Measurements from ENCODE around the gene SERPINA1.
"Not testable (repeated sequence)": the region's sequence is repeated elsewhere in the genome, so short reads cannot be mapped to it uniquely, and the experiment has no call there.

The SERPINA1 gene

GRCh38 chr14:94388384-94389103, at the start of gene SERPINA1:
Gene SERPINA1 (minus strand): TSS chr14:94388602. CDS start chr14:94383237, 5,365 bp downstream.
- no peak for DNase-seq (ENCODE audit: low spot score)

GRCh38 chr14:94428610-94429009, 40.2 kb upstream of the SERPINA1 start:
- DNase-seq (ENCODE audit: low spot score), result no peak

DNA sequence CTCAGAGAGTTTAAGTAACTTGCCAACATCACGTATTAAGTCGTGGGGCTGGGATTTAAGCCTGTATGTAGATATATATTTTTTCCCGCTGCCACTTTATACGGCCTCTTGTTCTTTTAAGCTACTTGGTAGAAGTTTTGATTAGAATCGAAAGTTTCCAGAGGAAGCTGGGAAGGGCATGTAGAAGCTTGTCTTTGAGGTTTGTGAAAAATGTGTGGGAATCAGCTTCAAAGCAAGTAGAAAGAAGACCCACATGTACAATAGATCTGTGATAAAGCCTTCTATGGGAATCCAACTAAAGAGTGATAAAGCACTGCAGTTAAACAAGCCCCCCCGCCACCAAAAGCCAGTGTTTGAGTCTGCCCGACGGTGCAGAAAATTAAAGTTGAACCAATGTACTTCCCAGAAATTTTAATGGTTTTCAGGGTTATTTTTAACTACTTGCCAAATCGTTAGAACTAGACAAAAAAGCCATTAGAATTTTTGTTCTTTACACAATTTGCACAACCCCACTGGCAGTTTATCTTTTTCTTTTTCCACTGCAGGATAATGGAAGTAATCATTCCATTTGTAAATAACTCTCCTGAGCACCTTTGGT, 38.7 kb upstream of the SERPINA1 start:
- DNase-seq (ENCODE audit: low spot score), result no peak

DNA sequence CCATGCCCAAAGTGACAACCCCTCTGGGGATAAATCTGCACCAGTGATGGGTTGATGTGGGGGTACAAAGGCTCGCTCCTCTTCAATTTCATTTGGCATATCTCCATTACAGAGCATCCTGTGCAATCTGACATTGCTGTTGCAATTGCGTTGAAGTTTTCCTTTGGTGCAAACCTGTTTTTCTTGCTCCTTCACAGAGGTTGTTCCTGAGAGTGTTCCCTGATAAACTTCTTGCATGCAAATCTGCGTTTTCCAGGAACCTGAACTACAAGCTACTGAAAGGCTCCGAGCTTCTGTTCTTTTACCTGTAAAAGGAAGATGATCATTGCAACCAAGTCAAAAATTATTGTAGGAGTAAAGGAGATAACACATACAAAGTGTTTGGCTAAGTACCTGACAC, 38.1 kb upstream of the SERPINA1 start:
- DNase-seq (ENCODE audit: low spot score), result no peak

DNA sequence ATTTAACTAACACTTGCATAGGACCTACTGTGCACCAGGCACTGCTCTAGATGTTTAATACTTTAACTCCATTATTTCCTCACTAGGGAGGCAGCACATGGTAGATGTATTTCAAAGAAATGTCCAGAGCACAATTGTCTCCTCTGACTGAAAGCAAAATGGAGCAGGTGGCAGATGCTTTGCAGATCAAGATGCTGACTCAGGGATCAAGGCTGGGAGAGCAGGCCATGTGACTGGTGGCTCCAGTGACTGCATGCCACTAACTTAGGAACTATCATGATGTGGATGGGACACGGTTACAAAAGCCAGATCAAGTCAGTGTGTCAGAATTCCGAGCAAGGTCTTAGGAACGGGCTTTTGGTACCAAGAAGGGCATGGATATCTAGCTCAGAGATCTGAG, 36.0 kb upstream of the SERPINA1 start:
- no peak for DNase-seq (ENCODE audit: low spot score)

DNA sequence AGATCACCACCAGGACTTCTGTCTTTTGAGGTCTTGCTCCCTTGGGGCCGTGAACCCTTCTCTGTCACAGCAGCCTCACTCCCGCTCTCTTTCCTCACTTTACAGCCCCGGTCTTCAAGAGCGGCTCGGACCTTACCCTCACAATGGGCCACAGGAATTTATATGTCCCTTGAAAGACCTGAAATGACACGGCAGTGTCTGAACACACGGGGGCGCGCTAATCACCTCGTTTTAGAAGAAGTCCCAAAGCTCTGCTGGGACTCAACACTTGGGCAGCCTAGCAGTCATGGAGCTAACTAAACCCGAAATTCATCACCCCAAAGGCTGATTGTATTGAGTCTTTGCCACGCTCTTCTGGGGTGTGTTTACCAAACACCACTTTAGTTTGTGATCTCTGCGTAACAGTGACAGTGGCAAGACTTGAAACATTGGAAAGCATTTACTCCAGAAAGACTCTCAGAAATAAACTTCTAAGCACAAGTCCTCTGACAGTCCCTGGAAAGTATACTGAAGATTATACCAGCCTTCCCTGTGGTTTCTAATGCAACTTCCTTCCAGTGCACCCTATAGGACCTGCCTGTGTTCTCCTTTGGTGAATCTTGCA, 35.2 kb upstream of the SERPINA1 start:
- peak; percentile 61 for DNase-seq (ENCODE audit: low spot score)

GRCh38 chr14:94421316-94421715, 32.9 kb upstream of the SERPINA1 start:
- no peak for DNase-seq (ENCODE audit: low spot score)

DNA sequence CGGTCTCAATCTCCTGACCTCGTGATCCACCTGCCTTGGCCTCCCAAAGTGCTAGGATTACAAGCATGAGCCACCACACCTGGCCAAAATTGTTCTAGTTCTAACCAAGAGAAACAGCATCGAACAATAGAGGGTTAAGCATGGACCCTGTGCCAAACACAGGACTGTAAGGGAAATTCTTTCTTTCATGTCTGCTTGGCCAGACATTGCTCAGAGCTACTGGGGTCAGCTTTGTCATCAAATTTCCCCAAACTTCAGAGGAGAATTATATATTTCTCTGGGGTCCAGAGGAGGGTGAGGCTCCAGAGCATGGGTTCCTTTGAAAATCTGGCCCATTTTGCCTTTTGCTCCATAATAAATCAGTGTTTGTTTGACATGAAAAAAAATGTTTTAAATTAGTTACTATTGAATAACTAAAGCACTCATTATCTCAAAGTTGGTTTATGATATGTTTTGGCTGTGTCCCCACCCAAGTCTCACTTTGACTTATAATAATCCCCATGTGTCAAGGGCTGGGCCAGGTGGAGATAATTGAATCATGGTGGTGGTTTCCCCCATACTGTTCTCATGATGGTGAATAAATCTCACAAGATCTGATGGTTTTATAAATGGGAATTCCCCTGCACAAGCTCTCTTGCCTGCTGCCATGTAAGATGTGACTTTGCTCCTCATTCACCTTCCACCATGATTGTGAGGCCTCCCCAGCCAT, 29.2 kb upstream of the SERPINA1 start:
- DNase-seq (ENCODE audit: low spot score), result not testable (repeated sequence)

DNA sequence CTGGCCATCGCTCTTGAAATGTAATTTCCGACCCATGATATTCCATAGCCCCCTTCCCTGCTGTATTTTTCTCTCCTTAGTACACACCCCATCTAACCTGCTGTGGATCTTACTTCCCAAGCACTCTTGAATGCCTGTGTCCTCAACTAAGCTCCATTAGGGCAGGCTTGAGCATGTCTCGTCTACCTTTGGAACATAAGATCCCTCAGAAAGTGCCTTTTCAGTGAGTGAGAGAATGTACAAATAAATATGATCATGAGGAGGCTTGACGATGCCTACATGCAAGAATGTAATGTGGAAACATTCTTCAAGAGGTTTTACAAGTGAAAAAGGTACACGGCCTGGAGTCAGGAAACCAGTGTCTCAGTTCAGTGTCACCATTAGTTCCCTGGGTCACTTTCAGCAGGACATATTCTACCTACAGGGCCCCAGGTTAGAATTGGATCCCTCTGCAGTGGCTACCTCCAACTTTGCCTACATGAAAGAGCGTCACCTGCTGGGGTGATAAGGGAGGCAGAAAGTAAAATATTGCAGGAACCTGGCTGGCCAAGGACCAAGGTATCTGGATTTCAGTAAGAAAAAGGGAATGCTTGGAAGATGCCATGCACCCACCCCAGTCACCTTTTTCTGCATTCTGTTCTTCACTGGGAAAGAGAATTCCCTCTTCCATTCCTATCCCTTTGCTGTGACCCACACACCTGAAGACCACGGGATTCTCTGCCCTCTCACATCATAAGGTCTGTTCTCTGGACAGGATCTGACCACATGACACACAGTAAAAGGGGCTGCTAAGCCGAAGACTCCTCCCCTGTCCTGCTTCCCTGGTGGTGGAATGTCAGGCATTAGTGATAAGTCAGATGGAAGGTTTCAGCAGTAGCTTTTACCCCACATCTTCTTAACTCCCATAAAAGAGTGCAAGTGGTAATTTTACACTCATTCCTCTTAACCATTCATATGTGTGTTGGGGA, 24.6 kb upstream of the SERPINA1 start:
- no peak for DNase-seq (ENCODE audit: low spot score)

GRCh38 chr14:94411638-94412037, 23.2 kb upstream of the SERPINA1 start:
- DNase-seq (ENCODE audit: low spot score), result no peak

GRCh38 chr14:94409430-94409829, 21.0 kb upstream of the SERPINA1 start:
- not testable (repeated sequence) for DNase-seq (ENCODE audit: low spot score)

- DNase-seq (ENCODE audit: low spot score), result no peak
Observed at GRCh38 chr14:94408546-94409095, 20.2 kb upstream of the SERPINA1 start.

GRCh38 chr14:94407906-94408305, 19.5 kb upstream of the SERPINA1 start:
- no peak for DNase-seq (ENCODE audit: low spot score)

GRCh38 chr14:94406910-94407309, 18.5 kb upstream of the SERPINA1 start:
- DNase-seq (ENCODE audit: low spot score), result no peak

DNA sequence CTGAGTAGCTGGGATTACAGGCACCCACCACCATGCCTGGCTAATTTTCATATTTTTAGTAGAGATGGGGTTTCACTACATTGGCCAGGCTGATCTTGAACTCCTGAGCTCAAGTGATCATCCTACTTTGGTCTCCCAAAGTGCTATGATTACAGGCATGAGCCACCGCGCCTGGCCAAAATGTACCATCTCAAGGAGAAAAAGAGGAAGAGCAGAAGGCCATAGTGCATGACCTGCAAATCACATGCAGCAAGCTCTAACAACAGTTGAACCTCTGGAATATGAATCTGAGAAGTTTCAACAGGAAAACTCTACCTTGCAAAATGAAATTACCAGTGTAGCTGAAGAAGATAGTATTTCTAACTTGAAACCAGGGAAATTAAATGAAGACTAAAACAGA, 17.1 kb upstream of the SERPINA1 start:
- DNase-seq (ENCODE audit: low spot score), result no peak

DNA sequence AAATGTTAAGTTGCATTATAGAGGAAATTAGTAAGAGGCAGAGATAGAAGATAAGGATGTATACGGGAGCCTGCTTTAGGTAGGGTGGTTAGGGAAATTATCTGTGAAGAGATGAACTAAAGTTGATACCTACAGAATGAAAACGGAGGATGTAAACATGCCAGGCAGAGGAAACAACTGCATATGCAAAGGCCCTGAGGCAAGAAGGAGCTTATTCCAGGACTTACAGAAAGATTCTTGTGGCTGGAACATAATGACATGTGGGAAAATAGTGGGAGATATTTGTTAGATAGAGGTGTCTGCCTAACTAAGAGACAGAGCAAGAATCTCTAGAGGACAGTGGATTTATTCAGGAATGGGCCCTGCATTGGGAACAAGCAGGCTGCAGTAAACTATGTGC, 16.2 kb upstream of the SERPINA1 start:
- DNase-seq (ENCODE audit: low spot score), result no peak

GRCh38 chr14:94403312-94403932, 15.0 kb upstream of the SERPINA1 start:
- DNase-seq (ENCODE audit: low spot score), result no peak

- DNase-seq (ENCODE audit: low spot score), result no peak
Observed at GRCh38 chr14:94401083-94401482, 12.7 kb upstream of the SERPINA1 start.

GRCh38 chr14:94400422-94400841, 12.0 kb upstream of the SERPINA1 start:
- no peak for DNase-seq (ENCODE audit: low spot score)

DNA sequence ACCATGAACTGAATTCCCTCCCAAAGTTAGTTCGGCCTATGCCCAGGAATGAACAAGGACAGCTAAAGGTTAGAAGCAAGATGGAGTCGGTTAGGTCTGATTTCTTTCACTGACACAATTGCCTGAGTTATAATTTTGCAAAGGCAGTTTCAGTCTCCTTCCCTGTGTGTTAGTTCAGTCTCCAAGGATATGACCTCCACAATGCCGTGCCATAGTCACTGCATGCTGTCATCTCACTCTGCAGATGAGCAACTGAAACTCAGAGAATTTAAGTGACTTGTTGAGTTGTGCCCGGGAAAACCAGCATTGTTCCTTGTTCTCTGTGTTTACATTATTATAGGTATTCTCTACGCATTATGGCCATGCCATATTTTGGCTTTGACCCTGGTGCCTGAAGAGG, 10.1 kb upstream of the SERPINA1 start:
- DNase-seq (ENCODE audit: low spot score), result no peak

GRCh38 chr14:94398182-94398479, 9.7 kb upstream of the SERPINA1 start:
- no peak for DNase-seq (ENCODE audit: low spot score)
